Measurements from ENCODE around the gene MYRIP. TPM values are rescaled to one million over a fixed set of nuclear protein-coding genes. Genes with fewer than 3 reads are reported as not detected.

MYRIP gene
- total and polyA plus RNA-seq, 2 of the 4 experiments (the other 2 are of a cell fraction): not detected

GRCh38 chr3:39960515-39961191 is 151.2 kb downstream of the MYRIP start:
- H3K23ac ChIP-seq (ENCODE audit: low read depth, low read length): no peak overlapping the region
- no peak overlapping the region for H3K14ac ChIP-seq (replicated peaks; ENCODE audit: low read depth, low read length)
- H3K56ac ChIP-seq (ENCODE audit: extremely low read depth, insufficient read depth, low read length): no peak overlapping the region
- in situ Hi-C loops (cut with MboI; ENCODE audit: low sequenced_read_pairs) (no loop called here), intact Hi-C loops (cut with micrococcal nuclease) (no loop called here), dilution Hi-C loops (cut with HindIII; ENCODE audit: low sequenced_read_pairs, unreplicated experiment) (no loop called here)
- no peaks in the 10 kb centered on the region for H3K9me1 ChIP-seq (ENCODE audit: insufficient read depth, low read length)
- no peak overlapping the region for H4K5ac ChIP-seq (ENCODE audit: low read depth, low read length)
- TF ChIP-seq MAFK (IDR thresholded peaks at IDR 0.05; ENCODE audit: low read depth, low read length) (no peak), RAD21 (IDR thresholded peaks at IDR 0.05; ENCODE audit: low read length) (no peak), NFE2L2 (IDR thresholded peaks at IDR 0.05; ENCODE audit: low read depth, low read length) (no peak), CHD1 (IDR thresholded peaks at IDR 0.05; ENCODE audit: low read depth, low read length) (no peak), ELK1 (IDR thresholded peaks at IDR 0.05; ENCODE audit: borderline replicate concordance, low read depth, low read length) (no peak), USF2 (IDR thresholded peaks at IDR 0.05; ENCODE audit: low read depth, low read length) (no peak)
- no peak overlapping the region for H2BK120ac ChIP-seq (ENCODE audit: low read depth, low read length)
- POLR2A ChIA-PET (ENCODE audit: unreplicated experiment): no interaction called here
- no peaks in the 10 kb centered on the region for H3K4me1 ChIP-seq (ENCODE audit: control insufficient read depth, insufficient read depth, low read length)
- H2BK5ac ChIP-seq (ENCODE audit: low read depth, low read length, poor library complexity, severe bottlenecking): no peak overlapping the region
- no peak overlapping the region for H3K4me2 ChIP-seq (ENCODE audit: low read depth, low read length)
- no peak overlapping the region for H2BK15ac ChIP-seq (ENCODE audit: low read depth, low read length)
- H3K18ac ChIP-seq (ENCODE audit: low read depth, low read length): no peak overlapping the region
- H4K20me1 ChIP-seq (ENCODE audit: insufficient read depth, low read length): no peaks in the 10 kb centered on the region
- no peak overlapping the region for H3K4me3 ChIP-seq (ENCODE audit: insufficient read depth, low read depth, low read length)
- H4K8ac ChIP-seq (ENCODE audit: low read depth in 2 of 2, low read length in 2 of 2): no peak overlapping the region
- no CpG with 5 or more reads among the region's 5 CpGs for WGBS, 2 experiments (ENCODE audit: extremely low coverage in 2 of 2, insufficient read length in 1 of 2)
- H2AFZ ChIP-seq (replicated peaks; ENCODE audit: low read length, poor library complexity): no peak overlapping the region
- H2AK9ac ChIP-seq (replicated peaks; ENCODE audit: low read depth, low read length, poor library complexity): no peak overlapping the region
- CTCF ChIA-PET: no interaction called here
- H3K9me3 ChIP-seq (ENCODE audit: control insufficient read depth, insufficient read depth, low read length): peaks cover 3% of the 10 kb centered on the region
- DNase-seq: no peak
- no peak overlapping the region for H3K4ac ChIP-seq (ENCODE audit: low read depth, low read length)
- no peak overlapping the region for H2AK5ac ChIP-seq (ENCODE audit: low read depth, low read length)
- H2BK20ac ChIP-seq (ENCODE audit: low read depth, low read length): no peak overlapping the region
- BruUV-seq (replicated peaks): no TSS peak
- H3K36me3 ChIP-seq (ENCODE audit: control insufficient read depth, insufficient read depth, low read length): no peaks in the 10 kb centered on the region
- no peak for ATAC-seq (ENCODE audit: low read depth)
- H3K9ac ChIP-seq (ENCODE audit: low read depth, low read length): no peak overlapping the region
- H3K27me3 ChIP-seq (ENCODE audit: control insufficient read depth, insufficient read depth, low read length): no peaks in the 10 kb centered on the region
- H3K79me1 ChIP-seq (ENCODE audit: low read depth in 1 of 2, low read length in 2 of 2): no peaks in the 10 kb centered on the region
- no peak overlapping the region for H4K91ac ChIP-seq (ENCODE audit: insufficient read depth, low read depth, low read length)
- no peak overlapping the region for H3K27ac ChIP-seq (ENCODE audit: insufficient read depth, low read length)
